EH (cell line): ENCODE data around the gene RARA.

ENCODE experiments used
- DNase-seq: peaks from one replicate; pipeline ENCODE4 v3.0.0-alpha.2; 2015; ENCODE audit warnings: low read depth

The RARA gene

DNA sequence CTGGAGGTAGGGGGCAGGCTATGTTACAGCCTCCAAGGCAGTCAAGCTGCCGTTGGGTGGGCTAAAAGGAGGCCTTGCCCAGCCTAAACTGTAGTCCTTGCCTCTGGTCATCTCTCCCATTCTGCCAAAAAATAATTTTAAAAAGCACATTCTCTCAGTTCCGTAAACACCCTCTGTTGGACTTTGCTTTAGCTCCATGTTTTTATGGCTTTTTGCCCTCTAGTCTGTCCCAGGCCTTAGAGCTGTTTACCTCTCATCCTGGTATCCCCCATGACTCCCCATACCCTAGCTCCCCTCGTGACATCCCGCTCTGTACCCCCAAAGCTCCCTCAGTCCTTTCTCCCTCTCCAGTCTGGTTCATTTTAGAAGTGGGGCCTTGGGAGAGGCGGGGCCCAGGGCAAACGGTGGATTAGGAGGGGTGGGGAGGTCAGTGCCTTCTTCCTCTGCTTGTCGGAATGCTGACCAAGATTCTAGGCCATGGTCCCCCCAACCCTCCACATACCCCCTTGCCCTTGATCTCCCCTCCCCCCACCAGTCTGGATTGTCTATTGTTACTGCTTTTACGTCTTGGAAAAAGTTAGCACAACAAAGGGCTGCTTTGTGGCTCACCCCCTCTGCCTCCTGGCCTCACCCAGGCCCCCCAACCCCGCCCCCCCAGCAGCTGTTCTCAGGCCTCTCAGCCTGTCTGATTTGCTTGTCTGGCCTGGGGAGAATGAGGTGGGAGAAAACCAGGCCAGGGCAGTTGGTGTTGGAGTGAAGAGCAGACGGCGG lies 37.2 kb downstream of the RARA start:
- no peak for DNase-seq

DNA sequence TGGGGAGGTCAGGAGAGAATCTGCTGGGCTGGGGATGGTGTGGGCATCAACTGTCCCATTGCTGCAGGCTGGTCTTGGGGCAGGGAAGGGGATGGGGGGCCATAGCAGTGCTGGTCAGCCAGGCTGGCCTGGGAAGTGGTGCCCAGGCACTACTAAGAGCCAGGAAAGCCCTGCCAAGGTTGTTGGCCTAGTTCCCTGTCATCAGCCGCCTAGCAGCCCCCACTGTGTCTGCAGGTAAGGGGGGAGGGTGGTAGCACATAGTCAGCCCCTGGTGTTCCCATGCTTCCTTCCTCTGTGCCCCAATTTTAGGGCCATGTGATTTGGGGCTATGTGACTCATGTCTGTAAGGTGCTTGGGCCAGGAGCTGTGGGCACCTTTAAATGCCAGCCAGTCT lies 37.8 kb downstream of the RARA start:
- DNase-seq: no peak

- DNase-seq: no peak
Measured at GRCh38 chr17:40347319-40348135, 38.5 kb downstream of the RARA start.

- no peak for DNase-seq
Measured at GRCh38 chr17:40348136-40348504, 39.1 kb downstream of the RARA start.

DNA sequence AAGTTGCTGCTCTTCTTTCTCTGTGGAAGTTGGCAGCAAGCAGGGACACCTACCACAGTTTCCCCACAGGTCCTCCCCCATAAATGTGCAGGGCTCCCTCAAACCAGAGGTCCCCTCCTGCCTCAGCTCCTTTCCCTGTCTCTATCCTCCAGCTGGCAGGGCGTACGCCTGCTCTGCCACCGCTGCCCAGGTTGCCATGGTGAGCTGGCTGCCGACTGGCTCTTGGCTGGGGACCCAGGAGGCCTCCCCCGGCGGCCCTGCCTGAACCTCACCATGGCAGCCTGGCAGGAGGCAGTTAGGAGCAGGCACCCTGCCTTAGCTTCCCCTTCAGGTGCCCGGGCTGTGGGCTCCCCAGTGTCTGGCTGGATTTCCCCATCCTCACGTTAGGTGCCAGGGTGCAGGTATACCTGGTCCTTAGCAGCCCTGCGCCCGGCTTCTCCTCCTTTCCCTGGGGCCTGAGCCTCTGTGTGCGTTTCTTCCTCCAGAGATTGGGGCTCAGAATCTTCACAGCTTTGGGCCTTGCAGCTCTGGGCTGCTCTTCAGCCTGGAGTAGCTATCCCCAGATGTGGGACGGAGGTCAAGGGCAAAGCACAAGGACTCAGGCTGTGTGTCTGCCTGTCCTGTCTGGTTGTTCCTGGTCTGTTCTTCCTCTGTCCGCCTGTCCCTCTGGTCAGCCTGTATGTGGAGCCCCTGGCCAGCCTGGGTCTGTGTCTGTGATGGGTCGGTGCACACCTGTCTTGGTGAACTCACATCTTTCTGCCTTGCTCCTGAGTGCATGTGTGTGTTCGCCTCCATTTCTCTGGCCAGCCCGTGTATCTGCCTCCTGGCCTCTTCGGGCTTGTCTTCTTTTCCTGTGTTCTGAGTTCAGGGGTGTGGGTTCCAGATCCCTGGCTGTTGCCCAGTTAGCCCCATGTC lies 39.8 kb downstream of the RARA start:
- no peak for DNase-seq

GRCh38 chr17:40349477-40349894 lies 40.5 kb downstream of the RARA start:
- DNase-seq: no peak

DNA sequence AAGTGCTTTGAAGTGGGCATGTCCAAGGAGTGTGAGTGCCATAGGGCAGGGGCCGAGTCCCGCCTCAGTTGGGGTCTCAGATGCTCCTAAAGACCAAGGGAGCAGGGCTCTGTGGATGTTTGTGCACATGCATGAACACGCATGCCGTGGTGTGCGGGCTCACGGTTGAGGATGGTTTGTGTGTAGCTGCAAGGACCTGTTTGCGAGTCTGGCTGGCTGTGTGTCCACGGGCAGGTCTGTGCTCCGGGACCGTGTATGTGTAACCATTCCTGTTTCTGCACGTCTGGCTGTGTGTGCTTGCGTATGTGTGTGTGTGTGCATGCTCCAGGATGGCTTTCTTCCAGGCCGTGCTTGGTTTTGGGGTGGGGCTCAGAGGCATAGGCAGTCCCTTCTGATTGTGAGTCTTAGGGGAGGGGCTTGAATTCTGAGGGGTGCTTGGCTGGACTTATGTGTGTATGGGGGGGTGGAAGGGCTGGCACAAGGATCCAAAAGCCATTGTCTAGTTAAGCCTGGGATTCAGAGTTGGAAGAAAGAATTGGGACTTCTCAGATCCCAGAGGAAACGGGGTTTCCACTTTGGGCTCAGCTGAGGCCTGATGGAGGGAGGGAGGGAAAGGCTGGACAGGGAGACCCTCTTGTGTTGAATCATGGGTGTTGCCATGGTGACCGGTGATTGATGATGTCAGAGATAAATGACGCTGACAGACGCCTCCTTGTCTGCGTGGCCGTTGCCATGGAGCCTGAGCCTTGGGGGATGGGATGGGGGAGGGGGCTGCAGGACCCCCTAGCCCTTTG lies 41.1 kb downstream of the RARA start:
- no peak for DNase-seq

GRCh38 chr17:40350689-40351358 lies 41.8 kb downstream of the RARA start:
- DNase-seq: no peak

- no peak for DNase-seq
Measured at GRCh38 chr17:40351359-40352236, 42.6 kb downstream of the RARA start.

DNA sequence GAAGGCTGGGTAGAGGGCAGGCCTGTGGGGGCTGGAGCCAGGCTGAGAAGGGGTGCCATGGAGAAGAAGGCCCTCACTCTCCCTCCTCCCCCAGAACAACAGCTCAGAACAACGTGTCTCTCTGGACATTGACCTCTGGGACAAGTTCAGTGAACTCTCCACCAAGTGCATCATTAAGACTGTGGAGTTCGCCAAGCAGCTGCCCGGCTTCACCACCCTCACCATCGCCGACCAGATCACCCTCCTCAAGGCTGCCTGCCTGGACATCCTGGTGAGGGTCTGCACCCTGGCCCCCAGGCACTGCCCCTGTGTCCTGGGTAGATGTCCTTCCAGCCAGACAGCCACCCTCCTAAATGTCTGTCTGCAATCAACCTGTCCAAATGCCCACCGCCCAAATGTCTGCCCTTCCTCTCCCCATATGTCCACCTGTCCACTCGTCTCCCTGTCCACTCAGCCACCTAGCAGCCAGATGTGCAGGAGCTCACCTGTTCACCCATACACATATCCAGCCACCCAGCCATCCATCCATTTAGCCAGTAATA lies 43.3 kb downstream of the RARA start:
- DNase-seq: no peak

DNA sequence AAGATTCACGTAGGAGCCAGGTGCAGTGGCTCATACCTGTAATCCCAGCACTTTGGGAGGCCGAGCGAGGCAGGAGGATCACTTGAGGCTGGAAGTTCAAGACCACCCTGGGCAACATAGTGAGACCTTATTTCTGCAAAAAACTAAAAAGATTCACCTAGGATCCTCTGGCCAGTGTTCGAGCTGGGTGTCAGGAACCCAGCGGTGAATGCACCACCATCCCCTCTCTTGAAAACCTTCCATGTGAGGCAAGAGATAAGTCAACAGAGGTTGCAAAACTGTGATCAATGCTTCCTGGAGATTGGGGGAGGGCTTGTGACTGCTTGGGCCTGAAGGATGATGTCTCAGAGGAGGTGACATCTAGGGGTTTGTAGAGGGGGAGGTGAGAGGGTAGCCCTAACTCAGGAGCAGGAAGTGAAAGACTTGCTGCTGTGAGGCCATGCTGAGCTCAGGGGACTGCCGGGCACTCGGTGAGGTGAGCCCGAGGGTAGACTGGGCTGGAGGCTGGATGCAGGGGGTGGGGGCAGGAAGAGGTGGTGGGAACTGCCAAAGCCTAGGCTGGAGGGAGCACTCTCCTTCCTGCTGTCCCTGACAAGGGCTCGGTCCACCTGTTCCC lies 43.9 kb downstream of the RARA start:
- no peak for DNase-seq

DNA sequence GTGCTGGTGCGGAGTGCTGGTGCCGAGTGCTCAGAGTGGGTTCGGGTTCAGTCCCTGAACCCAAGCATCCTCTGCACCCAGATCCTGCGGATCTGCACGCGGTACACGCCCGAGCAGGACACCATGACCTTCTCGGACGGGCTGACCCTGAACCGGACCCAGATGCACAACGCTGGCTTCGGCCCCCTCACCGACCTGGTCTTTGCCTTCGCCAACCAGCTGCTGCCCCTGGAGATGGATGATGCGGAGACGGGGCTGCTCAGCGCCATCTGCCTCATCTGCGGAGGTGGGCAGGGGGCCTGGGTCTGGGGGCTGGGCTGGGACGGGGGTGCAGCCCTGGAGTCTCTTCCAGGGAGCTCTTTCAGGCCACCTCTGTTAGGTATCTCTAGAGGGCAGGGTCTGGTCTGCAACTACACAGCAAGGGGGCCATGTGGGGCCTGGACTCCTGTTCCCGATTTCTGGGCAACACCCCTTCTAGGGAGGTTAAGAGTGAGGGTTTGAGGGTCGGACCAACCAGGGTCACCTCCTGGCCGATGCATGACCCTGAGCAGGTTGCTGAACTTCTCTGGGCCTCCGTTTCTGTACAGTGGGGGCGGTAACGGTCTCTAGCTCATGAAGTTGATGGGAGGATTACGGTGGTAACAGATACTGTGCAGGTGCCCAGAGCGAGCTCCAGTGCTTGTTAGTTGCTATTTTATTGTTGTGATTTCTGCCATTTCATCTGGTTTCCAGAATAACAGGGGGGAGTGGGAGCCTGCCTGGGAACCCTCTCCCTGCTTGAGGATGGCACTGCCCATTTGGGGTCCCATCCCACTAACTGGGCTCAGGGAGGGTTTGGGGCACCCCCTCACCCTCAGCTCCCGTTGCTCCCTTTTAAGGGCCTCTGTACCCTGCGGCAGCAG lies 45.5 kb downstream of the RARA start:
- DNase-seq: no peak

- DNase-seq: peak; percentile 55
Measured at GRCh38 chr17:40355123-40355803, 46.3 kb downstream of the RARA start.

DNA sequence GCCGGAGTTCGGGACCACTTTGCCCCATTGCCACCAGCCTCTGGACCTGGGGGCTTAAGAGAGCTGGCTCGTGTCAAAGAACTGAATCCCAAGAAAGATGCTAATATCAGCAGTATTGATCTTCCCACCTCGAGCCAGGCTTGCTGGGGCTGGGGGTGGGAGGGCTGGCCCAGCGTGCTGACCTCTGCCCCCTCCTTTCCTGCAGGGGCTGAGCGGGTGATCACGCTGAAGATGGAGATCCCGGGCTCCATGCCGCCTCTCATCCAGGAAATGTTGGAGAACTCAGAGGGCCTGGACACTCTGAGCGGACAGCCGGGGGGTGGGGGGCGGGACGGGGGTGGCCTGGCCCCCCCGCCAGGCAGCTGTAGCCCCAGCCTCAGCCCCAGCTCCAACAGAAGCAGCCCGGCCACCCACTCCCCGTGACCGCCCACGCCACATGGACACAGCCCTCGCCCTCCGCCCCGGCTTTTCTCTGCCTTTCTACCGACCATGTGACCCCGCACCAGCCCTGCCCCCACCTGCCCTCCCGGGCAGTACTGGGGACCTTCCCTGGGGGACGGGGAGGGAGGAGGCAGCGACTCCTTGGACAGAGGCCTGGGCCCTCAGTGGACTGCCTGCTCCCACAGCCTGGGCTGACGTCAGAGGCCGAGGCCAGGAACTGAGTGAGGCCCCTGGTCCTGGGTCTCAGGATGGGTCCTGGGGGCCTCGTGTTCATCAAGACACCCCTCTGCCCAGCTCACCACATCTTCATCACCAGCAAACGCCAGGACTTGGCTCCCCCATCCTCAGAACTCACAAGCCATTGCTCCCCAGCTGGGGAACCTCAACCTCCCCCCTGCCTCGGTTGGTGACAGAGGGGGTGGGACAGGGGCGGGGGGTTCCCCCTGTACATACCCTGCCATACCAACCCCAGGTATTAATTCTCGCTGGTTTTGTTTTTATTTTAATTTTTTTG lies 47.1 kb downstream of the RARA start:
- no peak for DNase-seq

DNA sequence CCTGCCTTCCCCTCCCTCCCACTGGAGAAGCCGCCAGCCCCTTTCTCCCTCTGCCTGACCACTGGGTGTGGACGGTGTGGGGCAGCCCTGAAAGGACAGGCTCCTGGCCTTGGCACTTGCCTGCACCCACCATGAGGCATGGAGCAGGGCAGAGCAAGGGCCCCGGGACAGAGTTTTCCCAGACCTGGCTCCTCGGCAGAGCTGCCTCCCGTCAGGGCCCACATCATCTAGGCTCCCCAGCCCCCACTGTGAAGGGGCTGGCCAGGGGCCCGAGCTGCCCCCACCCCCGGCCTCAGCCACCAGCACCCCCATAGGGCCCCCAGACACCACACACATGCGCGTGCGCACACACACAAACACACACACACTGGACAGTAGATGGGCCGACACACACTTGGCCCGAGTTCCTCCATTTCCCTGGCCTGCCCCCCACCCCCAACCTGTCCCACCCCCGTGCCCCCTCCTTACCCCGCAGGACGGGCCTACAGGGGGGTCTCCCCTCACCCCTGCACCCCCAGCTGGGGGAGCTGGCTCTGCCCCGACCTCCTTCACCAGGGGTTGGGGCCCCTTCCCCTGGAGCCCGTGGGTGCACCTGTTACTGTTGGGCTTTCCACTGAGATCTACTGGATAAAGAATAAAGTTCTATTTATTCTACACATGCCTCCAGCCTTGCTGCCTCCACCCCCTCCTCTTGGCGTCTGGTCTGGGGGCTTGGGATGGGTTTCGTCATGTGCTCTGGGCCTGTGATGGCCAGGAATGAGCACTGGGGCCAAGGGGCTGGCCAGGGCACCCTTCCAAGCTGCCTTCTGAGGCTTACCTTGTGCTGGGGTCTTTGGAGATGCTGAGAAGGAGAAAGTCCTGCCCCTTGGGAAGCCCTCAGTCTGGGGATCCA lies 48.3 kb downstream of the RARA start:
- DNase-seq: no peak
